GM04503 (cell line): ENCODE results near the gene SDR42E1.
"Not testable (repeated sequence)": the region's sequence is repeated elsewhere in the genome, so short reads cannot be mapped to it uniquely, and the experiment has no call there.

ENCODE experiments used
- DNase-seq: peaks from one replicate; pipeline ENCODE4 v3.0.0-alpha.2; 2012; ENCODE audit warnings: low read depth

SDR42E1 gene

GRCh38 chr16:82037251-82037650 is 26.0 kb upstream of the SDR42E1 start:
- DNase-seq: no peak

- DNase-seq: no peak
These were observed 23.8 kb upstream of the SDR42E1 start, which contains the start of gene HSD17B2 for GRCh38 chr16:82034981-82035612. Gene HSD17B2 (plus strand): TSS chr16:82035253. CDS start chr16:82035425, 172 bp downstream.

- no peak for DNase-seq
These were observed 22.5 kb upstream of the SDR42E1 start for GRCh38 chr16:82033683-82034300.

- no peak for DNase-seq
These were observed 21.7 kb upstream of the SDR42E1 start for GRCh38 chr16:82033006-82033405.

GRCh38 chr16:82031116-82032084 is 20.1 kb upstream of the SDR42E1 start:
- DNase-seq: no peak

GRCh38 chr16:82027629-82028064 is 16.4 kb upstream of the SDR42E1 start:
- DNase-seq: no peak

GRCh38 chr16:82024883-82025282 is 13.6 kb upstream of the SDR42E1 start:
- no peak for DNase-seq

- DNase-seq: no peak
These were observed 13.0 kb upstream of the SDR42E1 start for GRCh38 chr16:82024316-82024715.

- no peak for DNase-seq
These were observed 11.9 kb upstream of the SDR42E1 start for GRCh38 chr16:82023206-82023605.

- DNase-seq: no peak
These were observed 8.8 kb upstream of the SDR42E1 start for GRCh38 chr16:82020051-82020450.

GRCh38 chr16:82019535-82019934 is 8.3 kb upstream of the SDR42E1 start:
- no peak for DNase-seq

- no peak for DNase-seq
These were observed 6.8 kb upstream of the SDR42E1 start for GRCh38 chr16:82017911-82018568.

- DNase-seq: no peak
These were observed 5.7 kb upstream of the SDR42E1 start for GRCh38 chr16:82016964-82017363.

GRCh38 chr16:82016263-82016662 is 5.0 kb upstream of the SDR42E1 start:
- no peak for DNase-seq

GRCh38 chr16:82013139-82013538 is 1.9 kb upstream of the SDR42E1 start:
- no peak for DNase-seq

- no peak for DNase-seq
These were observed 621 bp downstream of the SDR42E1 start for GRCh38 chr16:82010649-82011048.

- DNase-seq: not testable (repeated sequence)
These were observed 1.5 kb downstream of the SDR42E1 start for GRCh38 chr16:82009789-82010188.

- DNase-seq: no peak
These were observed 2.2 kb downstream of the SDR42E1 start for GRCh38 chr16:82008957-82009592.

- no peak for DNase-seq
These were observed 4.1 kb downstream of the SDR42E1 start for GRCh38 chr16:82007189-82007588.

- no peak for DNase-seq
These were observed 5.2 kb downstream of the SDR42E1 start for GRCh38 chr16:82006036-82006435.

- DNase-seq: no peak
These were observed 6.0 kb downstream of the SDR42E1 start for GRCh38 chr16:82005027-82005830.
